ENCODE data around the gene GNAL.
"Not testable (repeated sequence)": the region's sequence is repeated elsewhere in the genome, so short reads cannot be mapped to it uniquely, and the experiment has no call there.

Gene GNAL

GRCh38 chr18:11688972-11689668, at the start of gene GNAL:
Gene GNAL (plus strand): TSS chr18:11689264. CDS start chr18:11689564, 300 bp downstream.
- TF ChIP-seq CTCF (IDR thresholded peaks at IDR 0.05; ENCODE audit: low read depth, low read length) = no peak
- in situ Hi-C loops (cut with HindIII; ENCODE audit: low sequenced_read_pairs) = no loop called here
- peak within 1 kb of the TSS; percentile 47 for H3K4me3 ChIP-seq (ENCODE audit: low read depth, low read length)
- DNase-seq (ENCODE audit: low read depth, low spot score) = peak; percentile 88

- in situ Hi-C loops (cut with HindIII; ENCODE audit: low sequenced_read_pairs); DNase-seq (ENCODE audit: low read depth, low spot score); H3K4me3 ChIP-seq (ENCODE audit: low read depth, low read length): not testable (repeated sequence)
Measured at GRCh38 chr18:11647310-11647709, 41.8 kb upstream of the GNAL start.

- in situ Hi-C loops (cut with HindIII; ENCODE audit: low sequenced_read_pairs); DNase-seq (ENCODE audit: low read depth, low spot score); H3K4me3 ChIP-seq (ENCODE audit: low read depth, low read length): not testable (repeated sequence)
Measured at GRCh38 chr18:11647804-11648203, 41.3 kb upstream of the GNAL start.

GRCh38 chr18:11649839-11650238, 39.2 kb upstream of the GNAL start:
- TF ChIP-seq CTCF (IDR thresholded peaks at IDR 0.05; ENCODE audit: low read depth, low read length) = no peak
- no peak overlapping the region for H3K4me3 ChIP-seq (ENCODE audit: low read depth, low read length)
- in situ Hi-C loops (cut with HindIII; ENCODE audit: low sequenced_read_pairs) = no loop called here

GRCh38 chr18:11651899-11652298, 37.2 kb upstream of the GNAL start:
- TF ChIP-seq CTCF (IDR thresholded peaks at IDR 0.05; ENCODE audit: low read depth, low read length) = no peak
- in situ Hi-C loops (cut with HindIII; ENCODE audit: low sequenced_read_pairs) = no loop called here
- no peak for DNase-seq (ENCODE audit: low read depth, low spot score)

More at GRCh38 chr18:11649839-11650238, 39.2 kb upstream of the GNAL start:
- no peak for DNase-seq (ENCODE audit: low read depth, low spot score)

GRCh38 chr18:11653521-11653920, 35.5 kb upstream of the GNAL start:
- no peak for DNase-seq (ENCODE audit: low read depth, low spot score)
- H3K4me3 ChIP-seq (ENCODE audit: low read depth, low read length) = no peak overlapping the region
- in situ Hi-C loops (cut with HindIII; ENCODE audit: low sequenced_read_pairs) = no loop called here
- TF ChIP-seq CTCF (IDR thresholded peaks at IDR 0.05; ENCODE audit: low read depth, low read length) = no peak

More at GRCh38 chr18:11651899-11652298, 37.2 kb upstream of the GNAL start:
- H3K4me3 ChIP-seq (ENCODE audit: low read depth, low read length) = no peak overlapping the region

- peak; percentile 87 for TF ChIP-seq CTCF (IDR thresholded peaks at IDR 0.05; ENCODE audit: low read depth, low read length)
- peak; percentile 8 for DNase-seq (ENCODE audit: low read depth, low spot score)
Measured at GRCh38 chr18:11654736-11655605, 34.1 kb upstream of the GNAL start.

More at GRCh38 chr18:11654736-11655605, 34.1 kb upstream of the GNAL start:
- in situ Hi-C loops (cut with HindIII; ENCODE audit: low sequenced_read_pairs) = no loop called here
- no peak overlapping the region for H3K4me3 ChIP-seq (ENCODE audit: low read depth, low read length)
